GM20431 (cell line): ENCODE results near the gene CNOT11.
"Not testable (repeated sequence)": the region's sequence is repeated elsewhere in the genome, so short reads cannot be mapped to it uniquely, and the experiment has no call there.

Experiments
- in situ Hi-C: fragments of 300-500 bp; cut with MseI, MboI; formaldehyde crosslinking; loops from one replicate; pipeline ENCODE4 v1.15.0; 2020; ENCODE audit warnings: low sequenced_read_pairs; ENCODE audit not compliant: unreplicated experiment

CNOT11 gene

DNA sequence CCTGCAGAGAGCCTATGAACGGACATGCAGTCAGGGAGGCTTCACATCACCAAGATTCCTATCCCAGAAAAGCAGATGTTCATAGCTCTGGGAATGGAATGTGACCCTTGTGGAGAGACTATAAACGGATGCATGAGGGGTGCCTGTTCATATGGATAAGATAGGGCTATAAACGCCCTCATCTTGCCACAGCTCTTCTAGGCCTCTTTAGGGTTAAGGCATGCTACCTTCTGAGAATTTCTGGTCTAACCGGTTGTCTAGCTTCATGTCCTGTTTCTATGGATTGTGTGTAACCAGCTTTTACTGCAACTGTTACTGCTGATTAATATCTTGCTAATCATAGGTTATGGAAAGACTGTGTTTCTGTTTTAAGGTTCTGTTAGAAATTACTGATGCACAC is 8.3 kb upstream of the CNOT11 start:
- in situ Hi-C loops = not testable (repeated sequence)

DNA sequence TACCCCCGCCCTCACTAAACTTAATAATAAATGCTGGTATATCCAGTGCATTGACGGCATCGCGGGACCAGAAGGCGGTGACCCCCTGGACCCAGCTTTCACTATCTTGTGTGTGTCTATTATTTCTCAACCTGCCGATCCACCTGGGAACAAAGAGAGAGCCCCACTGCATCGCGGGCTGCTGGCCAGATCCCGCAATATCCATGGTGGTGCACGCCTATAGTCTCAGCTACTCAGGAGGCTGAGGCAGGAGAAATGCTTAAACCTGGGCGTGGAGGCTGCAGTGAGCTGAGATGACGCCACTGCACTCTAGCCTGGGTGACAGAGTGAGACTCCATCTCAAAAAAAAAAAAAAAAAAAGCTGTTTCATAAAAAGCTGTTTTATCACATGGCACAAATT is 7.8 kb upstream of the CNOT11 start:
- in situ Hi-C loops = not testable (repeated sequence)

DNA sequence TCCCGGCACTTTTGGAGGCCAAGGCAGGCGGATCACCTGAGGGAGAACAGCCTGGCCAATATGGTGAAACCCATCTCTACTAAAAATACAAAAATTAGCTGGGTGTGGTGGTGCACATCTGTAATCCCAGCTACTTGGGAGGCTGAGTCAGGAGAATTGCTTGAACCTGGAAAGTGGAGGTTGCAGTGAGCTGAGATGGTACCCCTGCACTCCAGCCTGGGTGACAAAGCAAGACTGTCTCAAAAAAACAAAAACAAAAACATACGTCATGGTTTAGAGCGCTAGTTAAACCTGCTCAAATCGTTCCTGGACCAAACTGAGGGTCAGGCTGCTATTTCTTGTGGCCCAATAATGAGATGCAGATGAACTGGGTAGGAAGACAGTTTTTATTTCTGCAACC is 7.2 kb upstream of the CNOT11 start:
- in situ Hi-C loops = not testable (repeated sequence)

DNA sequence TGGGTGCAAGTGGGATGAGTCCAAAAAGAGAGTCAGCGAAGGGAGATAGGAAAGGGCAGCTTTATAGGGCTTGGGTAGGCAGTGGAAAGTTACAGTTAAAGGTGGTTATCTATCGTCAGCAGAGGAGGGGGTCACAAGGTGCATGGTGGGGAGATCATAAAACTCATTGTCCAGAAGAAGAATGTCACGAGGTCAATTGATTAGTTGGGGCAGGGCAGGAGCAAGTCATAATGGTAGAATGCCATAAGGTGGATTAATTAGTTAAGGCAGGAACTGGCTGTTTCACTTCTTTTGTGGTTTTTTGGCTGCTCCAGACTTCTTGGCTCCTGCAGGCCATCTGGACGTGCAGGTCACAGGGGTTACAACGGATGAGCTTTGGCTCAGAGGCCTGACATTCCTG is 3.9 kb upstream of the CNOT11 start:
- in situ Hi-C loops = not testable (repeated sequence)

DNA sequence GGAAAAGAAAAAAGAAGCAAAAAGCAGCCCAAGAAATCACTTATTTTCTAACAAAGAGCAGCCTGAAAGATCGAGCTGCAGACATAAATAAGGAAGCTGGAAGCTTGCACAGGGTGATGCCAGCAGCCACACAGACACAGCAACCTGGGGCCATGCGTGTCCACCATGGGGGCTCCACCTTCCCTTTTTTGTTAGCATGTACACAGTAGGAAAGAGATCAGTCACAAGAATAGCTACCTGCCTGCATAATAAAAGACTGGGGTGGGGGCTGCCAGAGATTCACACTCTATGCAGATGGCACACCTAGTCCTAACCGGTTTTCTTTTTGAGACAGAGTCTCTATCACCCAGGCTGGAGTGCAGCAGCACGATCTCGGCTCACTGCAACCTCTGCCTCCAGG is 2.9 kb upstream of the CNOT11 start:
- in situ Hi-C loops = no loop called here

DNA sequence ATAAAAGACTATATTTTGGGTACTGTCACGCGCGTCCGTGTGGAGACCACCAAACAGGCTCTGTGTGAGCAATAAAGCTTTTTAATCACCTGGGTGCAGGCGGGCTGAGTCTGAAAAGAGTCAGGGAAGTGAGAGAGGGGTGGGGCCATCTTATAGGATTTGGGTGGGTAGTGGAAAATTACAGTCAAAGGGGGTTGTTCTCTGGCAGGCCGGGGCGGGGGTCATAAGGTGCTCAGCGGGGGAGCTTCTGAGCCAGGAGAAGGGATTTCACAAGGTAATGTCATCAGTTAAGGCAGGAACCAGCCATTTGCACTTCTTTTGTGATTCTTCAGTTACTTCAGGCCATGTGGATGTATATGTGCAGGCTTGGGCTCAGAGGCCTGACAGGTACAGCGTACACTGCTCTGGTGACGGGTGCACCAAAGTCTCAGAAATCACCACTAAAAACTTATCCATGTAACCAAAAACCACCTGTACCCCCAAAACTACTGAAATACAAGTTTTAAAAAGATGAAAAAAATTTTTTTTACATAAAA is 1.4 kb upstream of the CNOT11 start:
- in situ Hi-C loops = not testable (repeated sequence)

DNA sequence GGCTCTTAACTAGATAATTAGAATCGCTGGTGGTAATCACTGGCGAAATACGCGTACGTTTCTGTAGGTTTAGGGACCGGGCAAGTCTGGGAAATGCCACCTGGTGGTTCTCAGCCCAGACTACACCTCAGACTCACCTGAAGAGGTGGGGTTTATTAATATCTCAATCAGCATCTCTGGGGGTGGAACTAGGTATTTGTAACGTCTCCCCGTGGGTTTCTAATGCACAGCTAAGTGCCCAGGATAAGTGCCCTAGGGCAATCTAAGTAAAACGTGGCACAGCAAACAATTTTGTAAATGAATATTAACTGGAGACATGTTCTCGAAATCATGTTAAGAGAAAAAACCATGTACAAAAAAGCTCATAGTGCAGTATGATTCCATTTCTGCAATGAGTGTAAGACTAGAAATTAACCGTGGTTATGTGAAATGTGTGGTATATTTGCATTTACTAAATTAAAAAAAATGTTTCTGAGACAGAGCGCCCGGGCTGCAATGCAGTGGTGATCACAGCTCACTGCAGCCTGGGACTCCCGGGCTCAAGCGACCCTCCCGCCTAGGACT is 760 bp upstream of the CNOT11 start:
- in situ Hi-C loops = no loop called here

DNA sequence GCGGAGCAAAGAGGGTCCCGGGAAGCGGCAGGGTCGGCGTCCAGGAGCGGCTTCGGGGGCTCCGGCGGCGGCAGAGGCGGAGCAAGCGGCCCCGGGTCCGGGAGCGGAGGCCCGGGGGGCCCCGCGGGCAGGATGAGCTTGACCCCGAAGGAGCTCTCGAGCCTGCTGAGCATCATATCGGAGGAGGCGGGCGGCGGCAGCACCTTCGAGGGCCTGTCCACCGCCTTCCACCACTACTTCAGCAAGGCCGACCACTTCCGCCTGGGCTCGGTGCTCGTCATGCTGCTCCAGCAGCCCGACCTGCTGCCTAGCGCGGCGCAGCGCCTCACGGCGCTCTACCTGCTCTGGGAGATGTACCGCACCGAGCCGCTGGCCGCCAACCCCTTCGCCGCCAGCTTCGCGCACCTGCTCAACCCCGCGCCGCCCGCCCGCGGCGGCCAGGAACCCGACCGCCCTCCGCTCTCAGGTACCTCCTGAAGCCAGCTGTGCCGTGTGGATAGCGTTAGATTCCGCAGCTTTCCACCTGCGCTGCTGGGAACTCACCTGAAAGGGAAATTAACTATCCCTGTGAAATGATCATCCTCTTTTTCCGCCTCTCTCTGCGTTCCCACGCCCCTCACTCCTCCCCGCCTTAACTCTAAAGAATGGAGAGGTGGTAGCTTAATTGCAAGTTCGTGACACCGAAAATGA is 472 bp downstream of the CNOT11 start:
- in situ Hi-C loops = no loop called here

DNA sequence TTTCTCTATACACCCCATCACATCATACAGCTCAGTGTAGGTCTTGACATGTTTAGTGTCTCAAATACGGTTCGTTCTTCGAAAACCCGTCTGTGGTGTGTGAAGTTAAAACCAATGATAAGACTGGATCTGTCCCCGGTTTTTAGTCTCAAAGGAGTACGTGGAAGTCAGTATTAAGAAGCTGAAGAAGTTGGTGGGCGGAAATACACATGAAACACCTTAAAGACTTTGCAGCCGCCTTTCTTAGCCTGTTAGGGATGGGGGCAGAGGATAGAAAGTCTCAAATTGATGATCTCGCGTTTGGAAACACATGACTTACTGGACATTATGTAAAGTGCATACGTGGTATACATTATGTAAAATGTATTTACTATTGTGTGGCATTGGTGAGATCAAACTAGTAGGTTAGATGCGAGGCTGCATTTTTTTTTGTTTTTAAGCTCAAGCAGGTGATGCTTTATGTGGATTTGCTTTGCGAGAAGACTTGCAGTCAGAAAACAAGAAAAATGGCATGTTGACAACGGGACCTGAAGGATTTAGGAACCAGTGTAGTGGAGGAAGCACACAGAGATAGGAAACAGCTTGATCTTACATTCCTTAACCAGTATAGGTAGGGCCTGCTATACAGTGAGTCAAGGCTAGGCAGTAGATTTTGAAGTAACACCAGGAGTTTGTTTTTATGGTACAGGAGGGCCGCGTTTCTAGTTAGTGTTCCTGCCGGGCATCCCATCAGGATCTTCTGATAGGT is 1.2 kb downstream of the CNOT11 start:
- in situ Hi-C loops = no loop called here

DNA sequence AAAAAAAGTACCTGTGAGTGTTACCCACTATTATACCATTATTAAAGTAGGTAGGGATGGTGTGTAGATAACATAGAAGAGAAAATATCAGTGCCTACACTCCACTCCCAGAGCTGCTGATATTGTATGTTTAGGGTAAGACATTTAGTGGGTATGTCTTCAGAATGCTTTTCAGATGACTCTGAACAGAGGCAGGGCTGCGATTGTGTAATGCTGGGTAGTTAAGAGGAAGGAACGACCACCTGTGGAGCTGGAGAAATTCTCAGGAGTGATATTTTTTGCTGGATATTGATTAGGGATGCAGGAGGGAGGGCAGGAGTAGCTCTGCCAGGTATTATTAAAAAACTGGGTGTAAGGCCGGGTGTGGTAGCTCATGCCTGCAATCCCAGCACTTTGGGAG is 2.8 kb downstream of the CNOT11 start:
- in situ Hi-C loops = no loop called here

DNA sequence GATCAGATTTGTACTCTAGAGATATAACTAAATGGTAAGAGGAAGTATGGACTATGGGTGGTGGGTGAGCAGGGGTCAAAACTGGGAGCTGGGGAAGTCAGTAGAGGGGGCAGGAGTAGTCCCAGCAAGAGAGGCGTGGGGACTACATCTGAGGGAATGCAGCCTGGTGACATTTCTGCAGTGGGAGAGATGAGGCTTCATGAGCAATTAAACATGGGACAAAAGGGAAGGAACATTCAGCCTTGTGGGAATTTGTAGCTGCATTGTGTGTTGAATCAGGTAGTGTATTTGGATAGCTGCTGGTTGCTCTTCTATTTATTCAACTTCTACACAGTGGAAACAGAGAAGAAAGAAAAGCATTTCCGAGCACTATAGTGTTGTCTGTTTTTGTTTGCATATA is 3.6 kb downstream of the CNOT11 start:
- in situ Hi-C loops = no loop called here

DNA sequence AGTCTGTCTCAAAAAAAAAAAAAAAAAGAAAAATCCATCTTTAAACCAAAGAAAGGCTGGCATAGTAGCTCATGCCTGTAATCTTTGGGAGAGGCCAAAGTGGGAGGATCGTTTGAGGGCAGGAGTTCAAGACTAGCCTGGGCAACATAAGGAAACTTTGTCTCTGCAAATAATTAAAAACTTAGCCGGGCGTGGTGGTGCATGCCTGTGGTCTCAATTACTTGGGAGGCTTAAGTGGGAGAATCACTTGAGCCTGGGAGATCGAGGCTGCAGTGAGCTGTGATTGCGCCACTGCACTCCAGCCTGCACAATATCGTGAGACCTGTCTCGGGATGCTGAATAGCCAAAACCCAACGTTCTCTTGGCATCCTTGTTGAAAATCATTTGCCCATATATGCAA is 6.1 kb downstream of the CNOT11 start:
- in situ Hi-C loops = no loop called here

DNA sequence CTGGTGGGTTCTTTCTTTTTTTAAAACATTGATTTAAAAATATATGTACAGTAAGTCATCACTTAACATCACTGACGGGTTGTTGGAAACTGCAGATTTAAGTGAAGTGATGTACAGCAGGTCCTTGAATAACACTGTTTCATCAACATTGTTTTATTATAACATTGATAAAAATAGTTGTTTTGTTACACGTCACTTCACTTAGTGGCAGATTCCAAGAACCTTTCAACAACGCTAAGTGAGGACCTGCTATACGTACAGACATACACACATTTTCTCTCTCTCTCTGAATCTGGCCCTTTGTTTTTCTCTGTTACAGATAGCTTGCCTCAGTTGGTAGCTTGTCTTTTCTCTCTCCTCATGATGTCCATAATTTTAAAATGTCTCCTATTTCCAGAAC is 9.5 kb downstream of the CNOT11 start:
- in situ Hi-C loops = no loop called here

DNA sequence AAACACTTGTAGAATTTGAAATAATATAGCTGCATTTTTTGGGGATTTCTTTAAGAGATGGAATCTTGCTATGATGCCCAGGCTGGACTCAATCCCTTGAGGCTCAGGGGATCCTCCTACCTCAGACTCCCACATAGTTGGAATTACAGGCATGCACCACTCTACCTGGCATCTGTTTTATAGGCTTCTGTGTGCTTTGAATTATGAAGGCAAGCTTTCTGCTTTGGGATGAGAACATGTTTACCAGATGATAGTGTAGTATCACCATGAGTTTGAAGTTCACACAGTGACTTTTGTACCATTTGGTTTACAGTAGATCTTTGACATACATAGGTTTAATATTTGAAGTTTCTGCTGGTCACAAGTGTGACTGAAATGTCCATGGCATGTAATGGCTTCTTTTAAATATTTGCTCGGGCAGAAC is 10.7 kb downstream of the CNOT11 start:
- in situ Hi-C loops = no loop called here

DNA sequence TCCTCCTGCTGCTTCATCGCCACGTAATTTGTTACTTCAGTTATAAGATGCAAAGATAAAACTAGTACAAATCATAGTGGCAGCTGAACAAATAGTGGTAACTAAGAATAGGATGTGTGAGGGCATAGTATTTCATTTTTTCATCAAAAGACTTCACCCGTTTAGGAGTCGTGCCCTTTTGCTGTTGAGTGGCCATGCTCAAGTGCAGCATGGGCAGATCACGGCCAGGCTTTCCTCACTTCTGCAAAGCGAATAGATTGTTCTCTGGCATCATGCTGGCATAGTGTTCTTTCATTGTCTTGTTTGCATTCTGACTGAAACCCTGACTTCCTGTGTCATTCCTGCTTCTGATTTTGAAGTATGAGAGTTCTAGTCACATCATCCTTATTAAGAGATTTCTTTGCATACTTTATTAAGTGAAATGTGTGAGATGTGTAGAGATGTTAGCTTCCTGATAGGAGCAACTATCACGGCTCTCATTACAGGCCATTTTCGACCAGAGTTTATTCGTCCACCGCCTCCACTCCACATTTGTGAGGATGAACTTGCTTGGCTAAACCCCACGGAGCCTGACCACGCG is 11.8 kb downstream of the CNOT11 start:
- in situ Hi-C loops = no loop called here

DNA sequence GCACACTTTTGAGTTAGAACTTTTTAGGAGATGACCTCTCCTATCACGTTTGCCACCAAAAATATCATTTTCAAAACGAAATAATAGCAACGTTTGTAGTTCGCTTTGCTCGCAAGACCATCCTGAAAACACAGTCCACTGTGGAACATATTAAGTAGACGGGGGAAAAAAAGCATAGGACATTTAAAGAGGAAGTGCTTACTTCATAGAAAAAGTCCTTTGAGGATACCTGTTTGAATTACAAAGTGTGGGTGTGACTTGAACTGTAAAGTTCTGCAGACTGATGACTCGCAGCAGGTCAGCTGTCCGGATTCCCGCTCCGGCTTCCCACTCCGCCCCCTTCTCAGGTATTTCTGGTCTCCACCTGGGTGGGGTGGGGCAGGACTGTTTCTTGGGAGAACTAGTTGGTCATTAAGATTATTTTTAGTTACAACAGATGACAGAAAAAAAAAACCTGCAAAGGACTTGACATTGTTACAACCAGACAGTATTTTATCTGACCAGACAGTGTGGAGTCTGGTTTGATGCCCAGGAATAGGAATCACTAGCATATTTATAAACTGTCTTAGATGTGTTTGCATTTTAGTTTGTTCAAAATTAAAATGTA is 13.3 kb downstream of the CNOT11 start:
- in situ Hi-C loops = no loop called here

DNA sequence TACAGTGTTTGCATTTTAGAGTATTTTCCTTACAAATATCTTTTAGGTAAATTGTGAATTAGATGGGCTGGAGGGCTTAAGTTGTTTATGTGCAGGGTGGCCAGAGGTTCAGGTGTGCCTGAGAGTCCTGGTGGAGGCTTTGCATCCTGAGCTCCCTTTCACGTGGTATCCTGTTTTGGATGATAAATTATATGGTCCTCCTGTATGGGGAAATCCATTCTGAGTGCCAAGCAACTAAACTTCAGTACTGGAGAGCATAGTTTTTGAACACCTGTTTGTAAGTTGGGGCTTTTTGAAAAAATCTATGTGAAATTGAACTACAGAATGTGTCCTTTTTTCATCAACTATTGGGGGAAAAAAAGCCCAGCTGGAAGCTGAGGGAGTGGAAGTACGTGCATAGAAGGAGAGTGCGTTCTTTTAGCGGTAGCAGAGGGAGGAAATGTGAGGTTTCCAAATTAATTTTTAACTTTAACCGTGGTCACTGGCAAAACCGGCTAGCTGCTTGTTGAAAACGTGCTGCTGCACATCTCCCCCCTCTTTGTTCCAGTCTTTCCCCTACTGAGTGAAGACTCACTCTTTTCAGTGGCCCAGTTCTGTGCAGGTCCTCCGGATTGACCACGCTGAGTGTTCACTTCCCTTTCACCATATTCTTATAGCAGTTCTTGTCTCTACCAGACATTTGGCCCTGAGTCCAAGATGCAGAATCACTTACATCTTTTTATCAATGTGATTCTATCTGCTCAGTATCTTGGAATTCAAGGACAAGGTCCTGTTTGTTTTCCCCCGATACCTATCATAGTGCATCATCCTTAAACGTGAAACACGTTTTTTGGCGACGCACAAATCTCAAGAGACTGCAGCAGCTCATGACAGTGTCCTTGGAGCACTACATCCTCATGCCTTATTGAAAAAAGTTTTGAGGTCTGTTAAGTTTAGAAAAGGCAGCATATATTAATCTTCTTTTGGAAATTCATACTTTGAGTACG is 15.3 kb downstream of the CNOT11 start:
- in situ Hi-C loops = no loop called here

DNA sequence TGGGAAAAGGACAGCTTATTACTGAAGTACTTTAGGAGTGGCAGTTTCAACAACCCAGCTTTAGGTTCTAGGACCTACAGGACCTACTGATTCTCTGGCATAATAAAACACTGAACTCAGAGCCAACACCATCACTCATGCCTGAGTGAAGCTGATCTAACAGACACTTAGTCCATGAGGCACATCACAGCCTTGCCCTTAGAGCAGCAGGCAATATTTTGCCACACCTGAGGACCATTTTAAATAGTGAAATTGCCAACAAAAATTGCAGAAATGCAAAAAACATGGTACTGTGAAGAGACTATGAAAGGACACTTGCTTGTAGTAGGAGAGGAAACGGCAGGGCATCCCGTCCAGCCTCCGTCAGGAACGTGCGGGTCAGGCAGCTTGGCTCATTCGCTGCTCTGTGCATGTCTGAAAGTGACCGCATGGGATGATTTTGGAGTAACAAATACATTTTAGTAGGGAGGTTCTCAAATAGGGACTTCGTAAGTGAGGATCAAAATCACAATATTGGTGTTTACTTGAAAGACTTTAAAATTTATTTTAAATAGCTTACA is 18.1 kb downstream of the CNOT11 start:
- in situ Hi-C loops = no loop called here
